Breast epithelium (tissue), 4 donors: ENCODE results near the gene LSM2. TPM values are rescaled to one million over a fixed set of nuclear protein-coding genes. Genes with fewer than 3 reads are reported as not detected.

Experiments used
- DNase-seq, 2 donors: peaks; one replicate each; pipeline ENCODE4 v3.0.0-alpha.2; 2019; ENCODE audit warnings: low spot score in 2 of 2
- H3K27ac ChIP-seq, 2 donors: fragments of 200-600 bp; sonication (generic) in 1 of 2; one replicate each; pipeline ENCODE4 v1.5.1; 2016 to 2019; ENCODE audit warnings: mild to moderate bottlenecking in 1 of 2
- H3K27me3 ChIP-seq, 2 donors: fragments of 200-600 bp; sonication (generic) in 1 of 2; one replicate each; pipeline versions ENCODE4 v1.5.1 to v1.6.0; 2017 to 2019; ENCODE audit warnings: control low read depth in 1 of 2, mild to moderate bottlenecking in 1 of 2
- H3K36me3 ChIP-seq: fragments of 200-600 bp; one replicate; pipeline ENCODE4 v1.5.1; 2019
- H3K4me1 ChIP-seq, 2 donors: fragments of 200-600 bp; sonication (generic); one replicate each; pipeline ENCODE4 v1.5.1; 2016 to 2019; ENCODE audit warnings: control low read depth in 1 of 2
- H3K4me3 ChIP-seq, 3 donors: fragments of 200-600 bp; sonication (generic); 1 replicate in 2 of 3; 2 replicates in 1 of 3; pipeline ENCODE4 v1.5.1; 2016 to 2019; ENCODE audit warnings: mild to moderate bottlenecking in 3 of 3, moderate library complexity in 2 of 3
- H3K9me3 ChIP-seq, 2 donors: fragments of 200-600 bp; sonication (generic) in 1 of 2; one replicate each; pipeline ENCODE4 v1.5.1; 2016 to 2019; ENCODE audit warnings: control low read depth in 1 of 2
- CTCF ChIP-seq, 3 donors: fragments of 450-650 bp; IDR thresholded peaks; one replicate each; pipeline ENCODE4 v1.5.1; 2016 to 2017; ENCODE audit warnings: antibody characterized with exemption in 3 of 3, mild to moderate bottlenecking in 3 of 3, moderate library complexity in 3 of 3
- POLR2A ChIP-seq: fragments of 450-650 bp; IDR thresholded peaks from one replicate; pipeline ENCODE4 v1.6.1; 2016; ENCODE audit warnings: antibody characterized with exemption, mild to moderate bottlenecking, moderate library complexity
- POLR2AphosphoS5 ChIP-seq, 3 donors: sonication (generic); formaldehyde crosslinking; IDR thresholded peaks; one replicate each; pipeline ENCODE4 v1.6.1; 2017; ENCODE audit warnings: antibody characterized with exemption in 3 of 3
- intact Hi-C: fragments of 100-400 bp; cut with DNase I; formaldehyde crosslinking; loops from one replicate; pipeline ENCODE4 v1.15.1; 2023; ENCODE audit warnings: low total_unique reads
- total RNA-seq, 3 donors: library from RNA; depleted of rRNA; stranded (reverse); fragments of >200 nt; gene quantifications; one replicate each; pipeline ENCODE4 v1.1.0, GENCODE V29; 2016

LSM2 gene
- total RNA-seq, 3 donors from 2014 or later: 28.7 to 39.7 (median 32.6) TPM

GRCh38 chr6:31776485-31776988 lies 30.2 kb downstream of the LSM2 start:
- TF ChIP-seq POLR2A: no peak
- TF ChIP-seq POLR2AphosphoS5 (IDR thresholded peaks at IDR 0.05): no peak
- no peak for TF ChIP-seq CTCF (IDR thresholded peaks at IDR 0.05)
- H3K4me3 ChIP-seq: peak overlapping the region in 2 of 3 donors; percentile 22 to 52
- peaks cover 6 to 8% of the 10 kb centered on the region in 2 donors for H3K4me1 ChIP-seq
- H3K36me3 ChIP-seq: no peaks in the 10 kb centered on the region
- H3K27ac ChIP-seq: peak overlapping the region; percentile 71 to 80
- no peaks in the 10 kb centered on the region for H3K27me3 ChIP-seq
- DNase-seq: no peak
- intact Hi-C loops: no loop called here
- no peaks in the 10 kb centered on the region for H3K9me3 ChIP-seq

GRCh38 chr6:31775633-31776484 lies 30.9 kb downstream of the LSM2 start:
- no peak for TF ChIP-seq POLR2A
- no peak for TF ChIP-seq CTCF (IDR thresholded peaks at IDR 0.05)
- no peak for TF ChIP-seq POLR2AphosphoS5 (IDR thresholded peaks at IDR 0.05)
- Histone ChIP-seq H3K4me1 (peaks cover 6 to 8% of the 10 kb centered on the region in 2 donors), H3K27me3 (no peaks in the 10 kb centered on the region), H3K36me3 (no peaks in the 10 kb centered on the region), H3K9me3 (no peaks in the 10 kb centered on the region), H3K4me3 (no peak overlapping the region), H3K27ac (no peak overlapping the region)
- intact Hi-C loops: no loop called here
- no peak for DNase-seq

- intact Hi-C loops: no loop called here
- no peak overlapping the region for H3K4me3 ChIP-seq
- H3K27ac ChIP-seq: no peak overlapping the region
- H3K4me1 ChIP-seq: peaks cover 6 to 8% of the 10 kb centered on the region in 2 donors
- no peak for DNase-seq
- TF ChIP-seq POLR2A (no peak), CTCF (IDR thresholded peaks at IDR 0.05) (no peak), POLR2AphosphoS5 (IDR thresholded peaks at IDR 0.05) (no peak)
- no peaks in the 10 kb centered on the region for H3K27me3 ChIP-seq
- H3K36me3 ChIP-seq: no peaks in the 10 kb centered on the region
- H3K9me3 ChIP-seq: no peaks in the 10 kb centered on the region
Measured at GRCh38 chr6:31775184-31775583, 31.6 kb downstream of the LSM2 start.

- Histone ChIP-seq H3K27me3 (no peaks in the 10 kb centered on the region), H3K36me3 (no peaks in the 10 kb centered on the region), H3K4me1 (peaks cover 4 to 6% of the 10 kb centered on the region in 2 donors), H3K4me3 (no peak overlapping the region), H3K9me3 (no peaks in the 10 kb centered on the region), H3K27ac (no peak overlapping the region)
- no peak for DNase-seq
- intact Hi-C loops: no loop called here
- TF ChIP-seq POLR2A: no peak
- no peak for TF ChIP-seq CTCF (IDR thresholded peaks at IDR 0.05)
- TF ChIP-seq POLR2AphosphoS5 (IDR thresholded peaks at IDR 0.05): no peak
Measured at GRCh38 chr6:31771992-31772358, 34.8 kb downstream of the LSM2 start.

- H3K4me3 ChIP-seq: no peak overlapping the region
- intact Hi-C loops: no loop called here
- H3K27ac ChIP-seq: no peak overlapping the region
- no peaks in the 10 kb centered on the region for H3K4me1 ChIP-seq
- no peak for DNase-seq
- H3K9me3 ChIP-seq: no peaks in the 10 kb centered on the region
- TF ChIP-seq POLR2AphosphoS5 (IDR thresholded peaks at IDR 0.05): no peak
- no peak for TF ChIP-seq POLR2A
- no peak for TF ChIP-seq CTCF (IDR thresholded peaks at IDR 0.05)
- H3K36me3 ChIP-seq: no peaks in the 10 kb centered on the region
- H3K27me3 ChIP-seq: no peaks in the 10 kb centered on the region
Measured at GRCh38 chr6:31770860-31771259, 35.9 kb downstream of the LSM2 start.
